ENCODE data around the gene LINGO3.
A peak's percentile ranks its signal among the peaks of the same experiment; 100 is the strongest.

LINGO3 gene

DNA sequence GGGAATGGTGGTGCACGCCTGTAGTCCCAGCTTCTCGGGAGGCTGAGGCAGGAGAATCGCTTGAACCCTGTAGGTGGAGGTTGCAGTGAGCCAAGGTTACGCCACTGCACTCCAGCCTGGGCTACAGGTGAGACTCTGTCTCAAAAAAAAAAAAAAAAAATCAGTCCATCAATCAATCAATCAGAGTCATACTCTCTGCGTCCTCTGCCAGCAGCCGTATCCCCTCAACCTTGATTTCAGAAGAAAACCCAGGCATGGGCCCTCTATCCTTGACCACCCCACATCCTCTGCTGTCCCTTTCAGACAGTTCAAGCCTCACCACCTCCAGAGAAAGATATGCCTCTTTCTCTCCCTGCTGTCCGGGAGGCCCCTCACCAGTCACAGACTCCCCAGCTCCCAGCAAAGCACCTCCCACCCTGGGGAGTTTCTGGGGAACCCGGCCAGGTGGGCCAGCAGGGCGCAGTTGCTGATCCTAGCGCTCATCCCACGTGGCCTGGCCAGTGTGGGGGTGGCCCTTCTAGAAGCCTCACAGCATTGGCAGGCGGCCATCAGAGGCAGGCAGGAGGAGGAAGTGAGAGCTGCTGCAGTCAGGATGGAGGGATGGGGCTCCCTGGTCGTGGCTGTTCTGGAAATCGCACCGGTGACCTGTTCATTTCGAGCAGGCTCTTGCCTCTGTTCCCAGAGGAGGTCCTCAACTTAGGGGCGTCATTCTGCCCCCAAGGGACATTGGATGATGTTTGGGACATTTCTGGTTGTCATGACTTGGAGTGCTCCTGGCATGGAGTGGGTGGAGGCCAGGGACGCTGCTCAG is 41.6 kb downstream of the LINGO3 start:
- DNase-seq (ENCODE audit: low read depth in 2 of 2) = peak in 1 of 2 experiments; percentile 41

DNA sequence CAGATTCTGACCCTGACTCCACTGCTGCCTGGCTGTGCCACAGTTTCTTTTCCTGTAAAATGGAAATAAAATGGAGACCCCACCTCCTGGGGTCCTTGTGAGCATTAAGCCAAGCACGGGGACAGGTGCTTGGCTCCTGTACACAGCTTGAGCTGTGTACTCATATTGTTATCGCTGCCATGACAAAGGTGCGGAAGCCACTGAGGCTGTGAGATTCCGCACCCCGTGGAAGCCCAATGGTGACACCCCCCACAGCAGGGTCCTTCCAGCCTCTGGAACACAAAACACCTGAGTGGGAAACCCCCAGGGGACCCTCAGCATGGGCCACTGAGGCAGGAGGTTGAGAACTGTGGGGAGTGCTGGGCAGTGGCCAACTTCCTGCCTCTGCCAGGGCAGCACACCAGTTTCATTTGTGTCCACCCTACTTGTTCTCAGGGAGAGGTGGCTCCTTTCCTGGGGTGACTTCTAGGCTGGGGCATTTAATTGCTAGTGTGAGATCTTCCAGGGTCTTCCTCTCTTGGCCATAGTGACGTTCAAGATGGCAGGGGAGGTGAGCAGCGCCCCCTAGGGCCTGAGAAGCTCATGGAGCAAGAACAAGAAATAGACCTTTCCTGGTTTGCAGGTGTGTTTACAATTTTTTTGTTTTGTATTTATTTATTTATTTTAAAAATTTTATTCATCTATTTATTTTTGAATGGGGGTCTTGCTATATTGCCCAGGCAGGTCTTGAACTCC is 46.3 kb downstream of the LINGO3 start:
- DNase-seq (ENCODE audit: low read depth in 2 of 2) = no peak

DNA sequence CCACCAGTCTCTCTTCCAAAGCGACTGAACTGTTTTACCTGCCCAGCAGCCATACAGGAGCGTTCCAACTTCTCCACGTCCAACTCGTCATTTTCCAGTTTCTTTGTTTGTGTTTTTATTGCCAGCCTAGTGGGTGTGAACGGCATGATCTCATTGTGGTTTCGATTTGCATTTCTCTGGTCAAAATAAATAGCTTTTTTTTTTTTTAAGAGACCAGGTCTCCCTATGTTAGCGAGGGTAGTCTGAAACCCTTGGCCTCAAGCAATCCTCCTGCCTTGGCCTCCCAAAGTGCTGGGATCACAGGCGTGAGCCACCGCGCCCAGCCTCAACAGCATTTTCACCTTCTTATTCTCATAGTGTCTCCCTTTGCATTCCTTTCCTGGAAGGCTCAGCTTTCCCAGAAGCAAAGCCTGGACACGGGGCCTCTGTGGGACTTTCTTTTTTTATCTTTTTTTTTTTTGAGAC is 47.6 kb downstream of the LINGO3 start:
- no peak for DNase-seq (ENCODE audit: low read depth in 2 of 2)

DNA sequence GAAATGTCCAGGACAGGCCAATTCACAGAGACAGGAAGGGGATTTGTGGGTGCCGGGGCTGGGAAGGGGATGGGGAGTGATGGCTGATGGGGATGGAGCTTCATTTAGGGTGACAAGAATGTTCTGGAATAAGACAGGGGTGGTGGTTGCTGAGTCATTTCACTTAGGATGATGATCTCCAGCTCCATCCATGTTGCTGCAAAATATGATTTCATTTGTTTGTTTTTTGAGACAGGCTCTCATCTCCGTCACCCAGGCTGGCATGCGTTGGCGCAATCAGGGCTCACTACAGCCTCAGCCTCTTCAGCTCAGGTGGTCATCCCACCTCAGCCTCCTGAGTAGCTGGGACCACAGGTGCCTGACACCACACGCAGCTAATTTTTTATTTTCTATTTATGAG is 48.6 kb downstream of the LINGO3 start:
- DNase-seq (ENCODE audit: low read depth in 2 of 2) = no peak
